ENCODE measurements around the gene TEKTIP1.

GRCh38 chr19:3573162-3573857, 34.3 kb downstream of the TEKTIP1 start:
- TF ChIP-seq CTCF (IDR thresholded peaks at IDR 0.05): no peak
- no peak for TF ChIP-seq POLR2A (IDR thresholded peaks at IDR 0.05)
